Panc1 (cell line): ENCODE data around the gene RNF130. TPM values are rescaled to one million over a fixed set of nuclear protein-coding genes. Genes with fewer than 3 reads are reported as not detected.

Experiments used
- ATAC-seq: fragments of 200-7000 bp; cut with Tn5 transposase; 2 replicates; pipeline ENCODE4 v1.9.1; 2020; ENCODE audit warnings: mild to moderate bottlenecking, moderate library complexity
- BruUV-seq: library from RNA; stranded (reverse); fragments of 400-500 nt; replicated peaks from 2 replicates; lab custom pipeline; 2021; lab: Mats Ljungman, UMichigan
- CTCF ChIA-PET: fragments of 300-600 bp; sonication (Branson Sonifier 250); formaldehyde crosslinking; loops from one replicate; lab custom pipeline; 2022; ENCODE audit warnings: antibody characterized with exemption; lab: Charles Lee
- POLR2A ChIA-PET: fragments of 300-600 bp; sonication (Branson Sonifier 250); formaldehyde crosslinking; loops from one replicate; lab custom pipeline; 2022; ENCODE audit warnings: antibody characterized with exemption; lab: Charles Lee
- DNase-seq: peaks from one replicate; pipeline ENCODE4 v3.0.0-alpha.2; 2010; ENCODE audit warnings: low read depth, low spot score
- H3K27ac ChIP-seq: 2 replicates; pipeline ENCODE4 v1.5.1; 2011; ENCODE audit warnings: mild to moderate bottlenecking, low read length, inconsistent platforms
- H3K27me3 ChIP-seq: fragments of 200-500 bp; sonication (Bioruptor generic); 2 replicates; pipeline ENCODE4 v1.6.0; 2014; ENCODE audit warnings: low read length, inconsistent platforms; ENCODE audit not compliant: control insufficient read depth, insufficient read depth
- H3K36me3 ChIP-seq: fragments of 200-500 bp; sonication (Bioruptor generic); 2 replicates; pipeline ENCODE4 v1.5.1; 2014; ENCODE audit warnings: inconsistent platforms, mild to moderate bottlenecking, low read length, moderate library complexity; ENCODE audit not compliant: control insufficient read depth, insufficient read depth
- H3K4me1 ChIP-seq: 2 replicates; pipeline ENCODE4 v1.5.1; 2011; ENCODE audit warnings: inconsistent platforms, mild to moderate bottlenecking, low read length, moderate library complexity; ENCODE audit not compliant: control insufficient read depth, insufficient read depth
- H3K4me3 ChIP-seq, 2 experiments: 2 replicates each; pipeline ENCODE4 v1.5.1; 2011 to 2012; ENCODE audit warnings: low read depth in 2 of 2, low read length in 2 of 2, mild to moderate bottlenecking in 2 of 2, inconsistent platforms in 1 of 2, moderate library complexity in 1 of 2
- H3K9me3 ChIP-seq: fragments of 200-500 bp; sonication (Bioruptor generic); 2 replicates; pipeline ENCODE4 v1.5.1; 2014; ENCODE audit warnings: low read depth, mild to moderate bottlenecking, inconsistent platforms, low read length, moderate library complexity; ENCODE audit not compliant: control insufficient read depth, insufficient read depth
- POLR2AphosphoS5 ChIP-seq: IDR thresholded peaks from 2 replicates; pipeline ENCODE4 v1.6.1; 2012; ENCODE audit warnings: mild to moderate bottlenecking, low read depth, low read length, moderate library complexity
- REST ChIP-seq, 2 experiments: IDR thresholded peaks; 2 replicates each; pipeline ENCODE4 v1.6.1; 2011 to 2012; ENCODE audit warnings: low read depth in 2 of 2, control low read depth in 1 of 2, low read length in 1 of 2, mild to moderate bottlenecking in 1 of 2, moderate library complexity in 1 of 2; ENCODE audit not compliant: insufficient read depth in 1 of 2
- SIN3A ChIP-seq: IDR thresholded peaks from 2 replicates; pipeline ENCODE4 v1.6.1; 2012; ENCODE audit warnings: low read depth, mild to moderate bottlenecking, low read length, moderate library complexity, borderline replicate concordance; ENCODE audit not compliant: insufficient read depth
- TCF7L2 ChIP-seq: IDR thresholded peaks from 2 replicates; pipeline ENCODE4 v1.6.1; 2011; ENCODE audit warnings: mild to moderate bottlenecking, low read depth, low read length, inconsistent platforms
- in situ Hi-C: cut with HindIII; loops from 2 replicates; pipeline ENCODE4 v1.10.0; 2016; ENCODE audit warnings: low sequenced_read_pairs, low pct_unique_long_range_greater_than_20kb
- intact Hi-C: fragments of 100-400 bp; cut with micrococcal nuclease; formaldehyde crosslinking; loops from one replicate; pipeline ENCODE4 v1.10.0; 2022; ENCODE audit not compliant: unreplicated experiment
- total RNA-seq: library from RNA; stranded (reverse); gene quantifications from one replicate; pipeline ENCODE4 v1.2.1, GENCODE V29; 2021; ENCODE audit not compliant: unreplicated experiment
- TF ChIP-seq, protein P1 (sequence below): fragments of 450-650 bp; IDR thresholded peaks from 2 replicates; pipeline ENCODE4 v1.5.1; 2017; ENCODE audit warnings: mild to moderate bottlenecking

RNF130 gene
- total RNA-seq, 1 experiment from 2014 or later = 73.1 TPM

DNA sequence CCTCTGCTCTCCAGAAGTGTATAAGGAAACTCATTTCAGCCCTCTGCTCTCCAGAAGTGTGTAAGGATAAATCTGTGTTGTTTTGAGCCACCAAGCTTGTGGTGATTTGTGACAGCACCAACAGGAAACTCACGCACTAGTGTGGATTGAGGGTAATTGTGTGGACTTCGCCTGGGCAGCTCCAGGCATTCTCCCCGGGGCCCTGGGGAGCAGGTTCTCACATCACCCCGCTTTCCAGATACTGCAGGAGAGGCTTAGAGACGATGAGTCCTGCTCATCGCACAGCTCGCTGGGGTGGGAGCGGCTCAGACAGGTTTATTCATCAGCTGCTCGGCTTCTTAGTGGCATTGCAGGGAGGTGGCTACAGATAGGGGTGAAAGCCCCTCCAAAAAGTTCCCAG lies 38.4 kb upstream of the RNF130 start:
- in situ Hi-C loops = no loop called here
- no peaks in the 10 kb centered on the region for H3K27me3 ChIP-seq
- intact Hi-C loops = no loop called here
- ATAC-seq = no peak
- no TSS peak for BruUV-seq
- ChIA-PET POLR2A (no interaction called here), CTCF (no interaction called here)
- H3K9me3 ChIP-seq = peaks cover 14% of the 10 kb centered on the region; the same call in 1 of the 2 replicates
- no peaks in the 10 kb centered on the region for H3K36me3 ChIP-seq
- no peak overlapping the region for H3K4me3 ChIP-seq
- no peak overlapping the region for H3K27ac ChIP-seq
- no peaks in the 10 kb centered on the region for H3K4me1 ChIP-seq
- TF ChIP-seq TCF7L2 = no peak
- no peak for TF ChIP-seq SIN3A
- no peak for TF ChIP-seq POLR2AphosphoS5
- DNase-seq = no peak

- DNase-seq (no peak), ATAC-seq (no peak)
- Histone ChIP-seq H3K27ac (no peak overlapping the region), H3K27me3 (peaks cover 5% of the 10 kb centered on the region; the same call in 1 of the 2 replicates), H3K4me3 (no peak overlapping the region), H3K36me3 (no peaks in the 10 kb centered on the region), H3K4me1 (no peaks in the 10 kb centered on the region), H3K9me3 (peaks cover 14% of the 10 kb centered on the region; the same call in 1 of the 2 replicates)
- CTCF ChIA-PET = no interaction called here
- intact Hi-C loops (no loop called here), in situ Hi-C loops (no loop called here)
- TF ChIP-seq REST (IDR thresholded peaks at IDR 0.05; ENCODE audit: insufficient read depth in 1 of 2, low read depth in 2 of 2, low read length in 1 of 2) (no peak), POLR2AphosphoS5 (no peak), SIN3A (no peak), TCF7L2 (no peak)
- TF ChIP-seq, protein P1, sequence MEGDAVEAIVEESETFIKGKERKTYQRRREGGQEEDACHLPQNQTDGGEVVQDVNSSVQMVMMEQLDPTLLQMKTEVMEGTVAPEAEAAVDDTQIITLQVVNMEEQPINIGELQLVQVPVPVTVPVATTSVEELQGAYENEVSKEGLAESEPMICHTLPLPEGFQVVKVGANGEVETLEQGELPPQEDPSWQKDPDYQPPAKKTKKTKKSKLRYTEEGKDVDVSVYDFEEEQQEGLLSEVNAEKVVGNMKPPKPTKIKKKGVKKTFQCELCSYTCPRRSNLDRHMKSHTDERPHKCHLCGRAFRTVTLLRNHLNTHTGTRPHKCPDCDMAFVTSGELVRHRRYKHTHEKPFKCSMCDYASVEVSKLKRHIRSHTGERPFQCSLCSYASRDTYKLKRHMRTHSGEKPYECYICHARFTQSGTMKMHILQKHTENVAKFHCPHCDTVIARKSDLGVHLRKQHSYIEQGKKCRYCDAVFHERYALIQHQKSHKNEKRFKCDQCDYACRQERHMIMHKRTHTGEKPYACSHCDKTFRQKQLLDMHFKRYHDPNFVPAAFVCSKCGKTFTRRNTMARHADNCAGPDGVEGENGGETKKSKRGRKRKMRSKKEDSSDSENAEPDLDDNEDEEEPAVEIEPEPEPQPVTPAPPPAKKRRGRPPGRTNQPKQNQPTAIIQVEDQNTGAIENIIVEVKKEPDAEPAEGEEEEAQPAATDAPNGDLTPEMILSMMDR = no peak
- no TSS peak for BruUV-seq
- POLR2A ChIA-PET = no interaction called here
These were observed 35.4 kb upstream of the RNF130 start for GRCh38 chr5:180107005-180107404.

DNA sequence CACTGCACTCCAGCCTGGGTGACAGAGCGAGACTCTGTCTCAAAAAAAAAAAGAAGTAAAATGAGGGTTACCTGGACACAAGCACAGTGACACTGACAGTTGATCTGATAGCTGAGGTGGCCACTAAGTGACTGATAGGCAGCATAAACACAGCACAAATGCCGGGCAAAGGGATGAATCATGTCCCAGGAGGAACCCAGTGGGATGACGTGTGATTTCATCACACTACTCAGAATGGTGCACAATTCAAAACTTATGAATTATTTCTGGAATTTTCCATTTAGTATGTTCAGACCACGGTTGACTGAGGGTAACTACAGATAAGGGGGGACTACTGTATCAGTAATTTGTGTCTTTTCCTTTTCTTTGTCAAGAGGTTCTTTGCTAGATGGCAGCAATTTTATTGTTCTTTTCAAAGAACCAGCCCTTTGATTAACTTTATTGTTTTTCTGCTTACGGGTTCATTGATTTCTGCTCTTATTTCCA lies 34.3 kb upstream of the RNF130 start:
- BruUV-seq = no TSS peak
- DNase-seq = no peak
- Histone ChIP-seq H3K27me3 (peaks cover 5% of the 10 kb centered on the region; the same call in 1 of the 2 replicates), H3K9me3 (peaks cover 14% of the 10 kb centered on the region; the same call in 1 of the 2 replicates), H3K36me3 (no peaks in the 10 kb centered on the region), H3K4me3 (no peak overlapping the region), H3K27ac (no peak overlapping the region), H3K4me1 (no peaks in the 10 kb centered on the region)
- CTCF ChIA-PET = no interaction called here
- ATAC-seq = no peak
- in situ Hi-C loops (no loop called here), intact Hi-C loops (no loop called here)
- POLR2A ChIA-PET = no interaction called here
- no peak for TF ChIP-seq POLR2AphosphoS5
- no peak for TF ChIP-seq TCF7L2
- no peak for TF ChIP-seq SIN3A
- TF ChIP-seq, protein P1 = no peak
- TF ChIP-seq REST (IDR thresholded peaks at IDR 0.05; ENCODE audit: insufficient read depth in 1 of 2, low read depth in 2 of 2, low read length in 1 of 2) = no peak
